IMR-90 (cell line): ENCODE measurements around the gene HECW1. TPM values are rescaled to one million over a fixed set of nuclear protein-coding genes. Genes with fewer than 3 reads are reported as not detected.

Experiments used
- ATAC-seq: fragments of 200-7000 bp; cut with Tn5 transposase; 2 replicates; pipeline ENCODE4 v1.9.1; 2020; ENCODE audit warnings: low read depth, mild to moderate bottlenecking, moderate library complexity
- BruUV-seq: library from RNA; stranded (reverse); fragments of 400-500 nt; replicated peaks from 2 replicates; lab custom pipeline; 2021; lab: Mats Ljungman, UMichigan
- CTCF ChIA-PET: fragments of 300-600 bp; formaldehyde crosslinking; extraction: SDS; loops from one replicate; lab custom pipeline; 2021; ENCODE audit warnings: antibody characterized with exemption; lab: Yijun Ruan, JAX
- POLR2A ChIA-PET: fragments of 300-600 bp; sonication (Branson Sonifier 250); formaldehyde crosslinking; loops from one replicate; lab custom pipeline; 2022; ENCODE audit warnings: antibody characterized with exemption; ENCODE audit not compliant: unreplicated experiment; lab: Charles Lee
- DNase-seq: peaks from one replicate; pipeline ENCODE4 v3.0.0; 2013
- H2AFZ ChIP-seq: replicated peaks from 2 replicates; pipeline ENCODE3; 2013; ENCODE audit warnings: low read length, mild to moderate bottlenecking; ENCODE audit not compliant: poor library complexity
- H2AK5ac ChIP-seq: 2 replicates; pipeline ENCODE4 v1.6.1; 2013; ENCODE audit warnings: low read depth, low read length, inconsistent platforms
- H2AK9ac ChIP-seq: replicated peaks from 2 replicates; pipeline ENCODE3; 2013; ENCODE audit warnings: mild to moderate bottlenecking, low read depth, low read length, moderate library complexity; ENCODE audit not compliant: poor library complexity
- H2BK120ac ChIP-seq: 2 replicates; pipeline ENCODE4 v1.6.1; 2013; ENCODE audit warnings: low read depth, low read length, inconsistent platforms
- H2BK15ac ChIP-seq: 3 replicates; pipeline ENCODE4 v1.6.1; 2013; ENCODE audit warnings: low read depth, low read length, inconsistent platforms
- H2BK20ac ChIP-seq: 2 replicates; pipeline ENCODE4 v1.6.1; 2013; ENCODE audit warnings: low read depth, mild to moderate bottlenecking, inconsistent platforms, low read length, moderate library complexity
- H2BK5ac ChIP-seq: 2 replicates; pipeline ENCODE4 v1.6.1; 2013; ENCODE audit warnings: mild to moderate bottlenecking, low read depth, low read length, inconsistent platforms; ENCODE audit not compliant: poor library complexity, severe bottlenecking
- H3K14ac ChIP-seq: replicated peaks from 2 replicates; pipeline ENCODE4 v1.6.1; 2013; ENCODE audit warnings: low read depth, low read length, inconsistent platforms
- H3K18ac ChIP-seq: 2 replicates; pipeline ENCODE4 v1.6.1; 2013; ENCODE audit warnings: low read depth, low read length, control low read depth
- H3K23ac ChIP-seq: 2 replicates; pipeline ENCODE4 v1.6.1; 2013; ENCODE audit warnings: low read depth, low read length, inconsistent platforms
- H3K27ac ChIP-seq: 2 replicates; pipeline ENCODE4 v1.5.1; 2013; ENCODE audit warnings: mild to moderate bottlenecking, control low read depth, low read length; ENCODE audit not compliant: insufficient read depth
- H3K27me3 ChIP-seq: 2 replicates; pipeline ENCODE4 v1.6.1; 2013; ENCODE audit warnings: low read length; ENCODE audit not compliant: control insufficient read depth, insufficient read depth
- H3K36me3 ChIP-seq: 2 replicates; pipeline ENCODE4 v1.6.1; 2013; ENCODE audit warnings: low read length, mixed read lengths; ENCODE audit not compliant: control insufficient read depth, insufficient read depth
- H3K4ac ChIP-seq: 2 replicates; pipeline ENCODE4 v1.6.1; 2013; ENCODE audit warnings: low read depth, low read length, inconsistent platforms
- H3K4me1 ChIP-seq: 2 replicates; pipeline ENCODE4 v1.6.1; 2013; ENCODE audit warnings: low read length, mixed read lengths; ENCODE audit not compliant: control insufficient read depth, insufficient read depth
- H3K4me2 ChIP-seq: 2 replicates; pipeline ENCODE4 v1.6.1; 2013; ENCODE audit warnings: low read depth, mild to moderate bottlenecking, control low read depth, low read length, moderate library complexity
- H3K4me3 ChIP-seq: 2 replicates; pipeline ENCODE4 v1.5.1; 2013; ENCODE audit warnings: low read depth, mild to moderate bottlenecking, control low read depth, low read length, moderate library complexity; ENCODE audit not compliant: insufficient read depth
- H3K56ac ChIP-seq: 2 replicates; pipeline ENCODE4 v1.6.1; 2013; ENCODE audit warnings: low read length, inconsistent platforms; ENCODE audit not compliant: insufficient read depth; ENCODE audit errors: extremely low read depth
- H3K79me1 ChIP-seq, 2 experiments: 2 replicates each; pipeline ENCODE4 v1.6.1; 2013; ENCODE audit warnings: low read length in 2 of 2, inconsistent platforms in 1 of 2, low read depth in 1 of 2
- H3K9ac ChIP-seq: 2 replicates; pipeline ENCODE4 v1.6.1; 2013; ENCODE audit warnings: low read depth, low read length, control low read depth
- H3K9me1 ChIP-seq: 2 replicates; pipeline ENCODE4 v1.6.1; 2013; ENCODE audit warnings: low read length, inconsistent platforms; ENCODE audit not compliant: insufficient read depth
- H3K9me3 ChIP-seq: 2 replicates; pipeline ENCODE4 v1.6.1; 2013; ENCODE audit warnings: low read length; ENCODE audit not compliant: control insufficient read depth, insufficient read depth
- H4K20me1 ChIP-seq: 2 replicates; pipeline ENCODE4 v1.6.1; 2013; ENCODE audit warnings: low read length, inconsistent platforms; ENCODE audit not compliant: insufficient read depth
- H4K5ac ChIP-seq: 2 replicates; pipeline ENCODE4 v1.6.1; 2013; ENCODE audit warnings: mild to moderate bottlenecking, low read depth, low read length, control low read depth
- H4K8ac ChIP-seq, 2 experiments: 2 replicates each; pipeline ENCODE4 v1.6.1; 2013; ENCODE audit warnings: low read depth in 2 of 2, low read length in 2 of 2, control low read depth in 1 of 2, inconsistent platforms in 1 of 2
- H4K91ac ChIP-seq: 2 replicates; pipeline ENCODE4 v1.6.1; 2013; ENCODE audit warnings: low read depth, low read length, inconsistent platforms; ENCODE audit not compliant: insufficient read depth
- CEBPB ChIP-seq: IDR thresholded peaks from 2 replicates; pipeline ENCODE4 v1.6.1; 2012; ENCODE audit warnings: low read depth, low read length, improper control_type of control experiment
- CHD1 ChIP-seq: IDR thresholded peaks from 2 replicates; pipeline ENCODE4 v1.6.1; 2012; ENCODE audit warnings: low read depth, low read length, improper control_type of control experiment
- CTCF ChIP-seq: conservative IDR thresholded peaks from 2 replicates; pipeline ENCODE4 v1.5.1; 2012; ENCODE audit warnings: mild to moderate bottlenecking, low read depth, low read length, improper control_type of control experiment
- ELK1 ChIP-seq: fragments of 150-350 bp; IDR thresholded peaks from 2 replicates; pipeline ENCODE4 v1.6.1; 2016; ENCODE audit warnings: low read depth, mild to moderate bottlenecking, low read length, moderate library complexity, borderline replicate concordance
- FOS ChIP-seq: fragments of 150-350 bp; IDR thresholded peaks from 2 replicates; pipeline ENCODE4 v1.6.1; 2016; ENCODE audit warnings: low read depth, low read length
- MAFK ChIP-seq: IDR thresholded peaks from 2 replicates; pipeline ENCODE4 v1.6.1; 2012; ENCODE audit warnings: low read depth, low read length, improper control_type of control experiment
- MAZ ChIP-seq: IDR thresholded peaks from 2 replicates; pipeline ENCODE4 v1.6.1; 2012; ENCODE audit warnings: low read depth, mild to moderate bottlenecking, low read length, improper control_type of control experiment, moderate library complexity, borderline replicate concordance
- MXI1 ChIP-seq: IDR thresholded peaks from 2 replicates; pipeline ENCODE4 v1.6.1; 2012; ENCODE audit warnings: low read depth, mild to moderate bottlenecking, low read length, moderate library complexity, borderline replicate concordance
- NFE2L2 ChIP-seq: fragments of 150-350 bp; IDR thresholded peaks from 2 replicates; pipeline ENCODE4 v1.6.1; 2016; ENCODE audit warnings: low read depth, mild to moderate bottlenecking, low read length
- POLR2A ChIP-seq: IDR thresholded peaks from 2 replicates; pipeline ENCODE4 v1.6.1; 2012; ENCODE audit warnings: mild to moderate bottlenecking, low read depth, low read length
- RAD21 ChIP-seq: IDR thresholded peaks from 2 replicates; pipeline ENCODE4 v1.6.1; 2012; ENCODE audit warnings: low read length, improper control_type of control experiment
- RCOR1 ChIP-seq: IDR thresholded peaks from 2 replicates; pipeline ENCODE4 v1.6.1; 2012; ENCODE audit warnings: mild to moderate bottlenecking, low read length, improper control_type of control experiment; ENCODE audit not compliant: insufficient replicate concordance
- RFX5 ChIP-seq: IDR thresholded peaks from 2 replicates; pipeline ENCODE4 v1.8.0; 2012; ENCODE audit warnings: low read depth, mild to moderate bottlenecking, low read length, moderate library complexity
- SMC3 ChIP-seq: fragments of 150-350 bp; IDR thresholded peaks from 2 replicates; pipeline ENCODE4 v1.6.1; 2016; ENCODE audit warnings: low read depth, mild to moderate bottlenecking, antibody characterized with exemption, low read length, moderate library complexity
- WGBS, 2 experiments: methylation state at CpG; one replicate each; pipeline versions ENCODE4 v1.1.5 to v1.1.7; 2013; ENCODE audit warnings: missing lambda C conversion rate in 2 of 2; ENCODE audit not compliant: insufficient read length in 1 of 2; ENCODE audit errors: extremely low coverage in 2 of 2; 5-methylcytosine and 5-hydroxymethylcytosine counted together
- dilution Hi-C: fragments of 300-500 bp; cut with HindIII; formaldehyde crosslinking; loops from one replicate; pipeline ENCODE4 v1.14.3; 2018; ENCODE audit warnings: low sequenced_read_pairs; ENCODE audit not compliant: unreplicated experiment
- in situ Hi-C: fragments of 300-500 bp; cut with MboI; formaldehyde crosslinking; loops from 3 replicates; pipeline ENCODE4 v1.14.3; 2019; ENCODE audit warnings: low sequenced_read_pairs, inconsistent platforms, mixed read lengths
- intact Hi-C: fragments of 100-400 bp; cut with micrococcal nuclease; formaldehyde crosslinking; loops from 2 replicates; pipeline ENCODE4 v1.10.0; 2022
- polyA plus RNA-seq, 3 experiments: library from polyadenylated mRNA; depleted of rRNA; stranded (reverse); fragments of >200 nt; gene quantifications; 2 replicates each; pipeline ENCODE4 v1.2.3, GENCODE V29; 2012; ENCODE audit warnings: low replicate concordance in 1 of 3
- total RNA-seq: library from RNA; depleted of rRNA; stranded (reverse); fragments of >200 nt; gene quantifications from 2 replicates; pipeline ENCODE4 v1.2.3, GENCODE V29; 2012

Gene HECW1
- total and polyA plus RNA-seq, 2 of the 4 experiments (the other 2 are of a cell fraction) = 0.56 to 1.3 TPM

GRCh38 chr7:43328785-43329380 is 216.4 kb downstream of the HECW1 start:
- Histone ChIP-seq H3K4me1 (no peaks in the 10 kb centered on the region), H3K23ac (no peak overlapping the region), H3K36me3 (no peaks in the 10 kb centered on the region), H2AK9ac (no peak overlapping the region), H3K18ac (no peak overlapping the region), H3K56ac (no peak overlapping the region), H2BK20ac (no peak overlapping the region), H3K4ac (no peak overlapping the region), H2AFZ (no peak overlapping the region), H3K79me1 (no peaks in the 10 kb centered on the region), H4K5ac (no peak overlapping the region), H3K4me3 (no peak overlapping the region), H4K20me1 (no peaks in the 10 kb centered on the region), H3K9me3 (no peaks in the 10 kb centered on the region), H3K27me3 (no peaks in the 10 kb centered on the region; the same call in 1 of the 2 replicates), H2BK15ac (no peak overlapping the region), H3K27ac (no peak overlapping the region), H2BK5ac (no peak overlapping the region), H3K4me2 (no peak overlapping the region), H3K14ac (no peak overlapping the region), H3K9ac (no peak overlapping the region), H2AK5ac (no peak overlapping the region), H3K9me1 (no peaks in the 10 kb centered on the region), H4K91ac (no peak overlapping the region), H2BK120ac (no peak overlapping the region), H4K8ac (no peak overlapping the region)
- ATAC-seq = no peak
- in situ Hi-C loops = no loop called here
- intact Hi-C loops = no loop called here
- no TSS peak for BruUV-seq
- ChIA-PET CTCF (no interaction called here), POLR2A (no interaction called here)
- dilution Hi-C loops = no loop called here
- 30% methylated on average over 3 of the region's 6 CpGs; no CpG with 5 or more reads in 1 of the 2 experiments for WGBS, 2 experiments
- DNase-seq = no peak
- TF ChIP-seq POLR2A (no peak), CEBPB (no peak), CHD1 (no peak), FOS (no peak), MAFK (no peak), NFE2L2 (no peak), MAZ (no peak), RCOR1 (no peak), SMC3 (no peak), ELK1 (no peak), RFX5 (no peak), RAD21 (no peak), MXI1 (no peak), CTCF (no peak)
